ENCODE measurements around the gene ZC3H7B. TPM values are rescaled to one million over a fixed set of nuclear protein-coding genes. Genes with fewer than 3 reads are reported as not detected.

ZC3H7B gene
- total RNA-seq, 4 donors from 2014 or later: 29.5 to 43.6 (median 35.7) TPM

DNA sequence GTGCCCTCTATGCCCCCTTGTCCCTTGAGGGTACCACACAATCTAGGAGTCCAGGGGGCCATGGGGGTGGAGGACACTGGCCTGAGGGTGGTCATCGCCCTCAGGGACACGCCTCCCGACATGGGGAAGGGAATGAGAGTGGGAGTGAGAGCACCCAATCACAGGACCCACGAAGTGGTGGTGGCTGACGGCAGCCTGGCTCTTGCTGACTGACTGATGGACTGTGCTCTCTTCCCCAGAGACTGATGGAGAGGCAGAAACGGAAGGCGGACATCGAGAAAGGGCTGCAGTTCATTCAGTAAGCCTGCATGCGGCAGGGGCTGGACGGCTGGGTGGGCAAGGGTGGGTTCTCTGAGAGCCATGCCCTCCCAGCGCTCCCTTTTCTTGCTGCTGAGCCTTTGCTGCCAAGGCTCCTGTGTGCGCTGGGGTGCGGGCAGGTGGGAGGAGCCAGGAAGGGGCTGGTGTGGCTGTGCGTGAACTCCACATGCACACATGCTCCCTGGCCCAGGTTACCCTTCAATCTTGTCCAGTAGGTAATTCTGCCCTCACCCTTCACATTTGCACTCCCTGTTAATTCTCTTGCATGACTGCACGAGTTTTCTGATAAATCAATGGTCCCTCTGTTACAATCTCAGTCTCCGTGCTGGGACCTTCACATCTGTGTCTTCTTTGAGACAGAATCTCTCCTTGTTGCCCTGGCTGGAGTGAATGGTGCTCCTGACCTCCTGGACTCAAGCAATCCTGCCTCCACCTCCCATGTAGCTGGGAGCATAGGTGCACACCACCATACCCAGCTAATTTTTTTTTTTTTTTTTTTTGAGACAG lies 19.3 kb downstream of the ZC3H7B start:
- in situ Hi-C loops (cut with MboI; ENCODE audit: low pct_ligation_motif_present in 1 of 4, low pct_unique_long_range_greater_than_20kb in 1 of 4, low sequenced_read_pairs in 3 of 4) (no loop called here), intact Hi-C loops (cut with DNase I; ENCODE audit: low total_unique reads) (no loop called here)
- 90 to 93% methylated on average over 2 to 16 of the region's 16 CpGs for WGBS, 2 donors (ENCODE audit: low coverage in 1 of 2)

DNA sequence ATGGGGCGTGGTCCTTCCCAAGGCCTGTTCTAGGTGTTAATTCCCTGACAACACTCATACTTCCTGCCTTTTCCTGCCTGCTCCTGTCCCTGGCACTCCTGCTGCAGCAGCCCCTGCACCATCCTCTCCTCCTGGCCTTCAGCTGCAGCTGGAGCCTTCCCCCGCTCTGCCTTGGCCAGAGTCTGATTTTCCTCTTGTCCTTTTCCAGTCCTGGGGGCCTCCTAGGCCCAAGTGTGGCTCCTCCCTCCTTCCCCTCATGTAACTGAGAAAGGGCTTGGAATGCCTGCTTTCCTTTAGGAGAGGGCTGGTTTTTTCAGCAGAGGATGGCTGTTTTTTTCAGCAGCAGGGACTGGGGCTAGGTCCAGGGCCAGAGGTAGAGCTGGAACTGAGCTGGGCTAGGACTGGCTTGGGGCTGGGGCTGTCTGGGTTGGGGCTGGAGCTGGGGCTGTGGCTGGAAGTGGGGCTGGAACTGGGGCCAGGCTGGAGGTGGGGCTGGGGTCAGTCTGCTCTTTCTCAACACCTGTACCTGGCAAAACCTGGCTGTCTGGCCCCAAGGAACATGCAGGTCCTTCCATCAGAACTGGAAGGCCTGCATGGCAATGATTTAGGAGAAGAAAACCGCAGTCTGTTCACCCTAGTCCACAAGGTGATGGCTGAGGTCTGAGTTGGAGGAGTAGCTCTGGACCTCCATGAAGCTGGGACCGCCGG lies 23.6 kb downstream of the ZC3H7B start:
- DNase-seq: no peak
- no peak overlapping the region for H3K27ac ChIP-seq
- intact Hi-C loops (cut with DNase I; ENCODE audit: low total_unique reads): no loop called here
- no peaks in the 10 kb centered on the region for H3K9me3 ChIP-seq
- H3K4me3 ChIP-seq: no peak overlapping the region
- in situ Hi-C loops (cut with MboI; ENCODE audit: low pct_ligation_motif_present in 1 of 4, low pct_unique_long_range_greater_than_20kb in 1 of 4, low sequenced_read_pairs in 3 of 4): no loop called here
- TF ChIP-seq EP300 (IDR thresholded peaks at IDR 0.05; ENCODE audit: low read depth) (no peak), POLR2A (IDR thresholded peaks at IDR 0.05) (no peak)
- TF ChIP-seq, protein P1, sequence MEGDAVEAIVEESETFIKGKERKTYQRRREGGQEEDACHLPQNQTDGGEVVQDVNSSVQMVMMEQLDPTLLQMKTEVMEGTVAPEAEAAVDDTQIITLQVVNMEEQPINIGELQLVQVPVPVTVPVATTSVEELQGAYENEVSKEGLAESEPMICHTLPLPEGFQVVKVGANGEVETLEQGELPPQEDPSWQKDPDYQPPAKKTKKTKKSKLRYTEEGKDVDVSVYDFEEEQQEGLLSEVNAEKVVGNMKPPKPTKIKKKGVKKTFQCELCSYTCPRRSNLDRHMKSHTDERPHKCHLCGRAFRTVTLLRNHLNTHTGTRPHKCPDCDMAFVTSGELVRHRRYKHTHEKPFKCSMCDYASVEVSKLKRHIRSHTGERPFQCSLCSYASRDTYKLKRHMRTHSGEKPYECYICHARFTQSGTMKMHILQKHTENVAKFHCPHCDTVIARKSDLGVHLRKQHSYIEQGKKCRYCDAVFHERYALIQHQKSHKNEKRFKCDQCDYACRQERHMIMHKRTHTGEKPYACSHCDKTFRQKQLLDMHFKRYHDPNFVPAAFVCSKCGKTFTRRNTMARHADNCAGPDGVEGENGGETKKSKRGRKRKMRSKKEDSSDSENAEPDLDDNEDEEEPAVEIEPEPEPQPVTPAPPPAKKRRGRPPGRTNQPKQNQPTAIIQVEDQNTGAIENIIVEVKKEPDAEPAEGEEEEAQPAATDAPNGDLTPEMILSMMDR (IDR thresholded peaks at IDR 0.05): no peak
- H3K4me1 ChIP-seq: no peaks in the 10 kb centered on the region
- peaks cover 0 to 40% (median 14%) of the 10 kb centered on the region in 4 donors for H3K36me3 ChIP-seq
- WGBS, 2 donors (ENCODE audit: low coverage in 1 of 2): 95% methylated on average over 5 of the region's 5 CpGs; no CpG with 5 or more reads in 1 of the 2 donors
- H3K27me3 ChIP-seq: no peaks in the 10 kb centered on the region

More for the DNA sequence above, 19.3 kb downstream of the ZC3H7B start:
- Histone ChIP-seq H3K4me3 (no peak overlapping the region), H3K27me3 (no peaks in the 10 kb centered on the region), H3K4me1 (no peaks in the 10 kb centered on the region), H3K27ac (no peak overlapping the region), H3K36me3 (peaks cover 0 to 17% (median 7%) of the 10 kb centered on the region in 4 donors), H3K9me3 (no peaks in the 10 kb centered on the region)
- no peak for DNase-seq
- TF ChIP-seq POLR2A (IDR thresholded peaks at IDR 0.05) (no peak), POLR2AphosphoS5 (IDR thresholded peaks at IDR 0.05) (no peak), EP300 (IDR thresholded peaks at IDR 0.05; ENCODE audit: low read depth) (no peak)
- TF ChIP-seq, protein P1 (IDR thresholded peaks at IDR 0.05): no peak

DNA sequence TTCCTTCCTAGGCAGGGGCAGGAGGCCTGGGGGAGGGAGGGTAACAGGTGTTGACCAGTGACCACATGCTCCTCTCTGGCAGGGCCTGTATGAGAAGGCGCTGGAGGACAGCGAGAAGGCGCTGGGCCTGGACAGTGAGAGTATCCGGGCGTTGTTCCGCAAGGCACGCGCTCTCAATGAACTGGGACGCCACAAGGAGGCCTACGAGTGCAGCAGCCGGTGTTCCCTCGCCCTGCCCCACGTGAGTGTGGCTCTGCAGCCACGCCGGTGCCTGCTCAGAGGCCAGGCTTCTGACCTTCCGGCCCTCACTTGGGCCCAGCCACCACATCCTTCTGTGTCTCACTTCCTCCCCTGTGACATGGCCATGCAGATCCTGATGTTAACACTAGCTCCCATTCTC lies 25.8 kb downstream of the ZC3H7B start:
- intact Hi-C loops (cut with DNase I; ENCODE audit: low total_unique reads) (no loop called here), in situ Hi-C loops (cut with MboI; ENCODE audit: low pct_ligation_motif_present in 1 of 4, low pct_unique_long_range_greater_than_20kb in 1 of 4, low sequenced_read_pairs in 3 of 4) (no loop called here)

DNA sequence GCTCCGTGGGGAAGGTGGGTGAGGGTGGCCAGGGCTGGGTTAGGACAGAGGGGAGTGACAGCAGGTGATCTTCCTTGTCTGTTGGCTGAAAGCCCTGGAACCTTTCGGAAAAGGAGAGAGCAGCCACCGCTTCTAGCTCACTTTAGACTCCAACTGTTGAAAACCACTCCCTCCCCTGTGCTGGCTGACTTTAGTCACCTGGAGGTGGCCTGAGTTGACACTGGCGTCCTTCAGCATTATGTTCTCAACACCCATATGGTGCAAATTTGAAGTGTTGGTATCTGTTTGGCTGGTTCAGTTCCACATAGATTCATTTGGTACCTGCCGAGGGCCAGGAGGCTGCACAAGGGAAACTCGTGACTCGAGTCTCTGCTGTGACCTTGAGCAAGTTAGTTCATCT lies 28.8 kb downstream of the ZC3H7B start:
- H3K27me3 ChIP-seq: no peaks in the 10 kb centered on the region
- intact Hi-C loops (cut with DNase I; ENCODE audit: low total_unique reads) (no loop called here), in situ Hi-C loops (cut with MboI; ENCODE audit: low pct_ligation_motif_present in 1 of 4, low pct_unique_long_range_greater_than_20kb in 1 of 4, low sequenced_read_pairs in 3 of 4) (no loop called here)
- H3K9me3 ChIP-seq: no peaks in the 10 kb centered on the region
- H3K36me3 ChIP-seq: peaks cover 0 to 45% (median 16%) of the 10 kb centered on the region in 4 donors
- no peak for DNase-seq
- no peak overlapping the region for H3K27ac ChIP-seq
- 95% methylated on average over 7 of the region's 7 CpGs; no CpG with 5 or more reads in 1 of the 2 donors for WGBS, 2 donors (ENCODE audit: low coverage in 1 of 2)
- no peaks in the 10 kb centered on the region for H3K4me1 ChIP-seq
- TF ChIP-seq EP300 (IDR thresholded peaks at IDR 0.05; ENCODE audit: low read depth): no peak
- TF ChIP-seq, protein P1 (IDR thresholded peaks at IDR 0.05): no peak
- TF ChIP-seq POLR2A (IDR thresholded peaks at IDR 0.05): no peak
- no peak for TF ChIP-seq POLR2AphosphoS5 (IDR thresholded peaks at IDR 0.05)
- no peak overlapping the region for H3K4me3 ChIP-seq

More for the DNA sequence above, 25.8 kb downstream of the ZC3H7B start:
- H3K36me3 ChIP-seq: peaks cover 0 to 47% (median 18%) of the 10 kb centered on the region in 4 donors
- no peaks in the 10 kb centered on the region for H3K4me1 ChIP-seq
- WGBS, 2 donors (ENCODE audit: low coverage in 1 of 2): 93 to 100% methylated on average over 2 to 16 of the region's 16 CpGs
- no peak overlapping the region for H3K27ac ChIP-seq
- no peaks in the 10 kb centered on the region for H3K27me3 ChIP-seq
- H3K4me3 ChIP-seq: no peak overlapping the region
- TF ChIP-seq EP300 (IDR thresholded peaks at IDR 0.05; ENCODE audit: low read depth) (no peak), POLR2A (IDR thresholded peaks at IDR 0.05) (no peak), POLR2AphosphoS5 (IDR thresholded peaks at IDR 0.05) (no peak)
- TF ChIP-seq, protein P1 (IDR thresholded peaks at IDR 0.05): no peak
- H3K9me3 ChIP-seq: no peaks in the 10 kb centered on the region
- DNase-seq: no peak
